ENCODE measurements around the gene SPHK1.

Gene SPHK1

DNA sequence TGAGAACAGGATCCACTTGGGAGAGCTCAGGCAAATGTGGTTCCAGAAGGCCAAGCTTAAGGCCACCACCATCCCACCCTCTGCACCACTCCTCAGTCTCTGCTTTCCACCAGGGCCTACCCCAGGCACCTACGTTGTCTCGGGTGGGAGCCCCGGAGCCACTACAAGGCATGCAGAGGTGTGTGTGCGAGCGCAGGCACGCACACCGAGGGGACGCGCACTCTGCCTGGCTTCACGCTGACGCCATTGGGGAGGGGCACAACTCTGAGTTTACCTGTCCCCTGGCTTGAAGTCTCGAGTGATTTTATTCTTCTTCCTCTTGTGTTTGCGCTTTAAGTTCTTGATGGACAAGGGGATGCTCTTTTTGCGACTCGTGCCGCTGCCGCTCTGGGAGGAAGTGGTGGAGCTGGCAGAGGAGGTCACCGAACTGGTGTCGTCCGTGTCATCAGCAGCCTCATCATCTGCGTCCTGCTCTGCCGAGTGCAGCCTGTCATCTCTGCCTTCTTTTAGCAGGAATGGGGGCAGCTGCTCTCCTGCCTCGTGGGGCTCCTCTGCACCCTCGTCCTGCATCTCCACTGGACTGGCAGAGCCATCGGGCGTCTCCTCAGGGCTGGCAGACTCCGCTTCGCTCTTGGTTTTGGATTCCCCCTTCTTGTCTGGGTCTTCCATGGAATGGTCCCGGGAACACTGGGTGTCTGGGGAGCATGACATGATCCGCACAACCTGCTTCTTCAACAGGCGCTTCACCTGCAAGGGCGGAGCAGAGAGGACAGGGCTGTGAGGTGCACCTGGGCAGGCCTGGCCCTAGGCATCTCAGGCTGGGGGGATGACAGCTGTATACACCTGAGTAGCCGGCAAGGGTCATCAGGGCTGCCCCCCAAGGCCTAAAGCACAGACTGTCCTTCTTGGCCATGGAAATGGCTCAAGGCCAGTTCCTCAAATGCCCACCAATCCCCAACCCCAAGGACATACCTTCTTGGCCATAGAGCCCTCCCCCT is 15.1 kb downstream of the SPHK1 start:
- H3K27me3 ChIP-seq (replicated peaks; ENCODE audit: control insufficient read depth, insufficient read depth, low read length) = no peaks in the 10 kb centered on the region
- TF ChIP-seq CTCF (IDR thresholded peaks at IDR 0.05; ENCODE audit: insufficient read depth, low read length, poor library complexity, severe bottlenecking) = no peak
- H3K36me3 ChIP-seq (ENCODE audit: control insufficient read depth, insufficient read depth, low read length) = peaks cover 39% of the 10 kb centered on the region
- no peak for DNase-seq (ENCODE audit: extremely low read depth, insufficient read length)
- no peak overlapping the region for H3K4me3 ChIP-seq (replicated peaks; ENCODE audit: low read depth, low read length)

- DNase-seq (ENCODE audit: extremely low read depth, insufficient read length) = no peak
- H3K36me3 ChIP-seq (ENCODE audit: control insufficient read depth, insufficient read depth, low read length) = peaks cover 32% of the 10 kb centered on the region
- no peak overlapping the region for H3K4me3 ChIP-seq (replicated peaks; ENCODE audit: low read depth, low read length)
- no peaks in the 10 kb centered on the region for H3K27me3 ChIP-seq (replicated peaks; ENCODE audit: control insufficient read depth, insufficient read depth, low read length)
- no peak for TF ChIP-seq CTCF (IDR thresholded peaks at IDR 0.05; ENCODE audit: insufficient read depth, low read length, poor library complexity, severe bottlenecking)
Measured at GRCh38 chr17:76402711-76403110, 18.3 kb downstream of the SPHK1 start.

DNA sequence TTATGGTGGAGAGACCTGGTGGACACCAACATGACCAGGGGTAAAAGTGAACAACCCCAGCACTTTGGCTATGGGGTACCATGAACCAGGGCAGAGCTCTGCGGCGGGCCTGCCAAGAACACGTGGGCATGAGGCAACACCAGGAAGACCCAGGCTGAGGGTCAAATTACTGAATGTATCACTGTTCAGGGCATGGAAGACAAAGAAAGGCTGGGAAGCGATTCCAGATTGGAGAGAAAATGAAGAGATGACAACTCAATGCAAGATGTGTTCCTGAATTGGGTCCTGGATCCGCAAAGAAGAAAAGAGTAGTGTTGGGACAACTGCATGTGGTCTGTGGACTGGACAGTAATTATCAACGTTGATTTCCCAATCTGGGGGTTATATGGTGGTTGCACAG is 19.8 kb downstream of the SPHK1 start:
- no peak for DNase-seq (ENCODE audit: extremely low read depth, insufficient read length)
- no peak for TF ChIP-seq CTCF (IDR thresholded peaks at IDR 0.05; ENCODE audit: insufficient read depth, low read length, poor library complexity, severe bottlenecking)
- H3K4me3 ChIP-seq (replicated peaks; ENCODE audit: low read depth, low read length) = no peak overlapping the region
- H3K27me3 ChIP-seq (replicated peaks; ENCODE audit: control insufficient read depth, insufficient read depth, low read length) = no peaks in the 10 kb centered on the region
- peaks cover 20% of the 10 kb centered on the region for H3K36me3 ChIP-seq (ENCODE audit: control insufficient read depth, insufficient read depth, low read length)

GRCh38 chr17:76404976-76405563 is 20.7 kb downstream of the SPHK1 start:
- TF ChIP-seq CTCF (IDR thresholded peaks at IDR 0.05; ENCODE audit: insufficient read depth, low read length, poor library complexity, severe bottlenecking) = no peak
- DNase-seq (ENCODE audit: extremely low read depth, insufficient read length) = no peak
- Histone ChIP-seq H3K36me3 (ENCODE audit: control insufficient read depth, insufficient read depth, low read length) (peaks cover 18% of the 10 kb centered on the region), H3K27me3 (replicated peaks; ENCODE audit: control insufficient read depth, insufficient read depth, low read length) (no peaks in the 10 kb centered on the region), H3K4me3 (replicated peaks; ENCODE audit: low read depth, low read length) (no peak overlapping the region)

GRCh38 chr17:76405607-76405966 is 21.2 kb downstream of the SPHK1 start:
- no peaks in the 10 kb centered on the region for H3K27me3 ChIP-seq (replicated peaks; ENCODE audit: control insufficient read depth, insufficient read depth, low read length)
- no peak overlapping the region for H3K4me3 ChIP-seq (replicated peaks; ENCODE audit: low read depth, low read length)
- no peak for TF ChIP-seq CTCF (IDR thresholded peaks at IDR 0.05; ENCODE audit: insufficient read depth, low read length, poor library complexity, severe bottlenecking)
- H3K36me3 ChIP-seq (ENCODE audit: control insufficient read depth, insufficient read depth, low read length) = peaks cover 17% of the 10 kb centered on the region
- DNase-seq (ENCODE audit: extremely low read depth, insufficient read length) = no peak
